Smooth muscle cell (in vitro differentiated cells): ENCODE results near the gene ACTR8. TPM values are rescaled to one million over a fixed set of nuclear protein-coding genes. Genes with fewer than 3 reads are reported as not detected.

Experiments
- DNase-seq: peaks from one replicate; lab custom pipeline; 2025; ENCODE audit not compliant: unreplicated experiment; lab: John Stamatoyannopoulos, UW
- H2AFZ ChIP-seq: fragments of 200-600 bp; sonication (generic); 2 replicates; pipeline ENCODE4 v1.6.0; 2016; ENCODE audit warnings: antibody characterized with exemption, low read depth, mild to moderate bottlenecking
- H3F3A ChIP-seq: fragments of 200-600 bp; sonication (generic); 2 replicates; pipeline ENCODE4 v1.6.0; 2017; ENCODE audit warnings: antibody characterized with exemption, low read depth
- H3K27ac ChIP-seq: fragments of 200-600 bp; sonication (generic); 2 replicates; pipeline ENCODE4 v1.5.1; 2016; ENCODE audit warnings: low read depth, mild to moderate bottlenecking
- H3K27me3 ChIP-seq: fragments of 200-600 bp; sonication (generic); 2 replicates; pipeline ENCODE4 v1.6.1; 2016; ENCODE audit warnings: low read depth, mild to moderate bottlenecking
- H3K36me3 ChIP-seq: fragments of 200-600 bp; sonication (generic); 2 replicates; pipeline ENCODE4 v1.5.1; 2016; ENCODE audit warnings: low read depth
- H3K4me1 ChIP-seq: fragments of 200-600 bp; sonication (generic); 2 replicates; pipeline ENCODE4 v1.5.1; 2016; ENCODE audit warnings: low read depth
- H3K4me2 ChIP-seq: fragments of 200-600 bp; sonication (generic); 2 replicates; pipeline ENCODE4 v1.6.0; 2016; ENCODE audit warnings: mild to moderate bottlenecking
- H3K4me3 ChIP-seq: fragments of 200-600 bp; sonication (generic); 2 replicates; pipeline ENCODE4 v1.5.1; 2016; ENCODE audit warnings: mild to moderate bottlenecking
- H3K79me2 ChIP-seq: fragments of 200-600 bp; sonication (generic); 2 replicates; pipeline ENCODE4 v1.6.0; 2016; ENCODE audit warnings: low read depth, mild to moderate bottlenecking
- H3K9ac ChIP-seq: fragments of 200-600 bp; sonication (generic); 2 replicates; pipeline ENCODE4 v1.6.0; 2016; ENCODE audit warnings: low read depth
- H3K9me3 ChIP-seq: fragments of 200-600 bp; sonication (generic); replicated peaks from 2 replicates; pipeline ENCODE4 v1.5.1; 2016; ENCODE audit warnings: low read depth
- H4K20me1 ChIP-seq: fragments of 200-600 bp; sonication (generic); 2 replicates; pipeline ENCODE4 v1.6.0; 2016; ENCODE audit warnings: low read depth
- CTCF ChIP-seq: fragments of 200-600 bp; sonication (generic); IDR thresholded peaks from 2 replicates; pipeline ENCODE4 v1.5.1; 2017; ENCODE audit warnings: borderline replicate concordance, mild to moderate bottlenecking, antibody characterized with exemption; ENCODE audit not compliant: insufficient read depth, poor library complexity, severe bottlenecking
- WGBS: methylation state at CpG from one replicate; pipeline ENCODE4 v1.1.7; 2016; ENCODE audit warnings: low lambda C conversion rate; 5-methylcytosine and 5-hydroxymethylcytosine counted together
- polyA plus RNA-seq: library from polyadenylated mRNA; unstranded; fragments of >200 nt; fragmentation: Nextera tagmentation; extraction: Ambion mirVana; gene quantifications from 2 replicates; pipeline ENCODE4 v1.2.1, GENCODE V29; 2016
- total RNA-seq: library from RNA; depleted of rRNA; stranded (reverse); fragments of >200 nt; gene quantifications from 2 replicates; pipeline ENCODE4 v1.2.3, GENCODE V29; 2014

The ACTR8 gene
- total and polyA plus RNA-seq, 2 experiments from 2014 or later: 17.4 to 23.1 TPM

- H3K27ac ChIP-seq: no peak overlapping the region
- 76% methylated on average over 3 of the region's 3 CpGs for WGBS
Measured at GRCh38 chr3:53862241-53862640, 19.7 kb downstream of the ACTR8 start.

DNA sequence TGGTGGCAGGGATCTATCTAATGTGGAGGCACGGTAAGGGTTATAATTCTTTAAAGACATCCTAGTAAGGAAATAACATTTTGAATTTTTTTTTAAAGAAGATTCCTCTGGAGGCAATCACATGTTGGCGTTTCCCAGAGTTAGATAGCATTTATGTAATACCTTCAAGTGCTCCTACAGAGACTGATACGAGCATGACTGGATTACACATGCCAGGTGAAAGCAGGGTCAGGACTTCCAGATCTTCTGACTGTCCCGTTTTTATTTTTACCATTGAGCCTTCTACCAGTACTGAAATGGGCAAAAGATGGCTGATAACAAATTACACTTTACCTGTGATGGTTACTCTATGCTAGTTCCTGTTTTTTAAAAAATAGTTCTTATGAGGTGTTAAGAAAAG is 21.8 kb downstream of the ACTR8 start:
- Histone ChIP-seq H3K9ac (no peak overlapping the region), H4K20me1 (no peaks in the 10 kb centered on the region), H3F3A (no peaks in the 10 kb centered on the region), H2AFZ (no peak overlapping the region), H3K4me2 (no peak overlapping the region), H3K4me1 (no peaks in the 10 kb centered on the region), H3K27me3 (no peaks in the 10 kb centered on the region), H3K36me3 (no peaks in the 10 kb centered on the region), H3K4me3 (no peak overlapping the region), H3K27ac (no peak overlapping the region), H3K79me2 (no peaks in the 10 kb centered on the region), H3K9me3 (no peaks in the 10 kb centered on the region)
- TF ChIP-seq CTCF: no peak
- 96% methylated on average over 4 of the region's 4 CpGs for WGBS
- no peak for DNase-seq

More at GRCh38 chr3:53862241-53862640, 19.7 kb downstream of the ACTR8 start:
- Histone ChIP-seq H3F3A (no peaks in the 10 kb centered on the region), H3K9me3 (no peaks in the 10 kb centered on the region), H3K4me3 (no peak overlapping the region), H2AFZ (no peak overlapping the region), H3K27me3 (no peaks in the 10 kb centered on the region), H3K4me1 (no peaks in the 10 kb centered on the region), H3K9ac (no peak overlapping the region), H3K79me2 (no peaks in the 10 kb centered on the region), H4K20me1 (no peaks in the 10 kb centered on the region), H3K4me2 (no peak overlapping the region), H3K36me3 (no peaks in the 10 kb centered on the region)
- no peak for TF ChIP-seq CTCF
- no peak for DNase-seq

- Histone ChIP-seq H3K4me2 (no peak overlapping the region), H3K36me3 (no peaks in the 10 kb centered on the region), H2AFZ (no peak overlapping the region), H3K9me3 (no peaks in the 10 kb centered on the region), H3K79me2 (no peaks in the 10 kb centered on the region), H3K4me3 (no peak overlapping the region), H3F3A (no peaks in the 10 kb centered on the region), H3K27ac (no peak overlapping the region), H3K27me3 (no peaks in the 10 kb centered on the region), H4K20me1 (no peaks in the 10 kb centered on the region), H3K9ac (no peak overlapping the region), H3K4me1 (no peaks in the 10 kb centered on the region)
- TF ChIP-seq CTCF: no peak
- over 99% methylated on average over 6 of the region's 6 CpGs for WGBS
- no peak for DNase-seq
Measured at GRCh38 chr3:53859178-53859577, 22.8 kb downstream of the ACTR8 start.

- no peak for TF ChIP-seq CTCF
- Histone ChIP-seq H3K4me2 (no peak overlapping the region), H2AFZ (no peak overlapping the region)
Measured at GRCh38 chr3:53858096-53858741, 23.7 kb downstream of the ACTR8 start.

More at GRCh38 chr3:53858096-53858741, 23.7 kb downstream of the ACTR8 start:
- no peak overlapping the region for H3K9ac ChIP-seq
- H3K4me1 ChIP-seq: no peaks in the 10 kb centered on the region
- H3K27me3 ChIP-seq: no peaks in the 10 kb centered on the region
- no peaks in the 10 kb centered on the region for H3F3A ChIP-seq
- no peak for DNase-seq
- H3K36me3 ChIP-seq: no peaks in the 10 kb centered on the region
- H4K20me1 ChIP-seq: no peaks in the 10 kb centered on the region
- 86% methylated on average over 7 of the region's 7 CpGs for WGBS
- no peaks in the 10 kb centered on the region for H3K79me2 ChIP-seq
- H3K27ac ChIP-seq: no peak overlapping the region
- H3K9me3 ChIP-seq: no peaks in the 10 kb centered on the region
- no peak overlapping the region for H3K4me3 ChIP-seq
